DND-41 (cell line): ENCODE data around the gene ARHGAP21.
"Not testable (repeated sequence)": the region's sequence is repeated elsewhere in the genome, so short reads cannot be mapped to it uniquely, and the experiment has no call there.

Source experiments
- ATAC-seq: fragments of 200-7000 bp; cut with Tn5 transposase; 3 replicates; pipeline ENCODE4 v1.9.1; 2021; ENCODE audit warnings: low read depth; ENCODE audit not compliant: insufficient read depth
- DNase-seq: peaks from one replicate; pipeline ENCODE4 v3.0.0-alpha.2; 2020
- H2AFZ ChIP-seq: 2 replicates; pipeline ENCODE4 v1.6.0; 2012; ENCODE audit warnings: low read depth, low read length
- H3K27ac ChIP-seq: 2 replicates; pipeline ENCODE4 v1.5.1; 2012; ENCODE audit warnings: low read length, inconsistent platforms
- H3K27me3 ChIP-seq: fragments of 200-600 bp; sonication (generic); 2 replicates; pipeline ENCODE4 v1.6.0; 2012; ENCODE audit warnings: low read length, mild to moderate bottlenecking, inconsistent platforms; ENCODE audit not compliant: insufficient read depth, poor library complexity
- H3K36me3 ChIP-seq: 2 replicates; pipeline ENCODE4 v1.5.1; 2012; ENCODE audit warnings: low read length, inconsistent platforms; ENCODE audit not compliant: insufficient read depth
- H3K4me1 ChIP-seq: 2 replicates; pipeline ENCODE4 v1.5.1; 2012; ENCODE audit warnings: mild to moderate bottlenecking, low read length; ENCODE audit not compliant: insufficient read depth
- H3K4me2 ChIP-seq: 2 replicates; pipeline ENCODE4 v1.6.0; 2012; ENCODE audit warnings: mild to moderate bottlenecking, moderate library complexity, low read length, inconsistent platforms; ENCODE audit not compliant: insufficient read depth
- H3K4me3 ChIP-seq, 2 experiments: fragments of 200-600 bp in 1 of 2; shearing (Covaris generic) in 1 of 2; 2 replicates each; pipeline ENCODE4 v1.5.1; 2012 to 2016; ENCODE audit warnings: inconsistent platforms in 2 of 2, low read length in 2 of 2, mild to moderate bottlenecking in 2 of 2, low read depth in 1 of 2, moderate library complexity in 1 of 2
- H3K79me2 ChIP-seq: 2 replicates; pipeline ENCODE4 v1.6.0; 2012; ENCODE audit warnings: low read length, inconsistent platforms; ENCODE audit not compliant: insufficient read depth
- H3K9ac ChIP-seq: 2 replicates; pipeline ENCODE4 v1.6.0; 2012; ENCODE audit warnings: low read depth, mild to moderate bottlenecking, inconsistent platforms, low read length, moderate library complexity
- H3K9me3 ChIP-seq: 2 replicates; pipeline ENCODE4 v1.5.1; 2012; ENCODE audit warnings: low read length, moderate library complexity, mild to moderate bottlenecking, inconsistent platforms; ENCODE audit not compliant: insufficient read depth, severe bottlenecking
- H4K20me1 ChIP-seq: 2 replicates; pipeline ENCODE4 v1.6.0; 2012; ENCODE audit warnings: low read length; ENCODE audit not compliant: insufficient read depth
- CTCF ChIP-seq: IDR thresholded peaks from 2 replicates; pipeline ENCODE4 v1.5.1; 2012; ENCODE audit warnings: borderline replicate concordance, low read length, moderate library complexity, mild to moderate bottlenecking; ENCODE audit not compliant: poor library complexity, severe bottlenecking; ENCODE audit errors: extremely low read depth
- EZH2 ChIP-seq: IDR thresholded peaks from 3 replicates; pipeline ENCODE4 v1.6.1; 2012; ENCODE audit warnings: borderline replicate concordance, low read depth, mild to moderate bottlenecking, moderate library complexity, low read length, inconsistent platforms; ENCODE audit not compliant: severe bottlenecking

ARHGAP21 gene

GRCh38 chr10:24619994-24620310 lies 103.7 kb downstream of the ARHGAP21 start:
- not testable (repeated sequence) for H4K20me1 ChIP-seq, H3K4me3 ChIP-seq, ATAC-seq, H3K9me3 ChIP-seq, DNase-seq, H3K4me2 ChIP-seq, H3K4me1 ChIP-seq, H3K27me3 ChIP-seq, H3K79me2 ChIP-seq, H2AFZ ChIP-seq, H3K27ac ChIP-seq, H3K9ac ChIP-seq
- peaks cover 45% of the 10 kb centered on the region for H3K36me3 ChIP-seq

- DNase-seq, H3K4me3 ChIP-seq, H3K79me2 ChIP-seq, H3K27ac ChIP-seq, H3K4me2 ChIP-seq, H3K27me3 ChIP-seq, ATAC-seq, H4K20me1 ChIP-seq, H3K4me1 ChIP-seq, H3K9ac ChIP-seq, H2AFZ ChIP-seq, H3K9me3 ChIP-seq: not testable (repeated sequence)
- peaks cover 45% of the 10 kb centered on the region for H3K36me3 ChIP-seq
Observed at GRCh38 chr10:24619291-24619993, 104.2 kb downstream of the ARHGAP21 start.

- TF ChIP-seq CTCF (no peak), EZH2 (no peak)
- DNase-seq (no peak), ATAC-seq (no peak)
- no peaks in the 10 kb centered on the region for H3K9me3 ChIP-seq
- H3K27ac ChIP-seq = no peak overlapping the region
- no peak overlapping the region for H3K9ac ChIP-seq
- H3K27me3 ChIP-seq = no peaks in the 10 kb centered on the region
- peaks cover 8% of the 10 kb centered on the region for H3K79me2 ChIP-seq
- H2AFZ ChIP-seq = no peak overlapping the region
- H3K4me3 ChIP-seq = no peak overlapping the region
- peaks cover 7% of the 10 kb centered on the region for H4K20me1 ChIP-seq
- H3K4me1 ChIP-seq = peaks cover 7% of the 10 kb centered on the region; the same call in 1 of the 2 replicates
- no peak overlapping the region for H3K4me2 ChIP-seq
- H3K36me3 ChIP-seq = peaks cover 51% of the 10 kb centered on the region
Observed at GRCh38 chr10:24618401-24618800, 105.3 kb downstream of the ARHGAP21 start.

GRCh38 chr10:24617771-24618396 lies 105.8 kb downstream of the ARHGAP21 start:
- DNase-seq = peak; percentile 55

More at GRCh38 chr10:24617771-24618396, 105.8 kb downstream of the ARHGAP21 start:
- Histone ChIP-seq H3K27me3 (no peaks in the 10 kb centered on the region), H4K20me1 (peaks cover 6% of the 10 kb centered on the region), H3K9ac (no peak overlapping the region), H3K4me1 (peaks cover 4% of the 10 kb centered on the region; the same call in 1 of the 2 replicates), H3K4me2 (no peak overlapping the region), H3K4me3 (no peak overlapping the region), H3K79me2 (peaks cover 8% of the 10 kb centered on the region), H3K9me3 (no peaks in the 10 kb centered on the region), H2AFZ (no peak overlapping the region), H3K36me3 (peaks cover 53% of the 10 kb centered on the region), H3K27ac (no peak overlapping the region)
- ATAC-seq = peak; percentile 66; the same call in 2 of the 3 replicates
- peak; percentile 79 for TF ChIP-seq CTCF
- TF ChIP-seq EZH2 = no peak
